WTC11 (cell line): ENCODE data around the gene PEX7. TPM values are rescaled to one million over a fixed set of nuclear protein-coding genes. Genes with fewer than 3 reads are reported as not detected.

Experiments used
- ATAC-seq: fragments of 200-7000 bp; cut with Tn5 transposase; 2 replicates; pipeline ENCODE4 v1.10.0; 2021; ENCODE audit warnings: mild to moderate bottlenecking, moderate library complexity
- Bru-seq: library from RNA; stranded (reverse); fragments of 400-500 nt; gene quantifications from one replicate; lab custom pipeline; 2021; lab: Mats Ljungman, UMichigan
- CTCF ChIA-PET: fragments of 300-600 bp; sonication (Branson Sonifier 250); formaldehyde crosslinking; loops from one replicate; lab custom pipeline; 2021; ENCODE audit warnings: antibody characterized with exemption; lab: Charles Lee
- POLR2A ChIA-PET: fragments of 350-600 bp; sonication (Branson Sonifier 250); formaldehyde crosslinking; loops from one replicate; lab custom pipeline; 2021; ENCODE audit warnings: antibody characterized with exemption; lab: Charles Lee
- DNase-seq: peaks from one replicate; pipeline ENCODE4 v3.0.0; 2021; ENCODE audit warnings: low spot score
- H3K27ac Mint-ChIP-seq: 2 replicates; pipeline ENCODE4 v1.8.0; 2021; ENCODE audit warnings: mixed read lengths
- H3K27me3 Mint-ChIP-seq: 2 replicates; pipeline ENCODE4 v1.8.0; 2021; ENCODE audit warnings: low read depth, mild to moderate bottlenecking, moderate library complexity, mixed read lengths
- H3K36me3 Mint-ChIP-seq: 2 replicates; pipeline ENCODE4 v1.8.0; 2021; ENCODE audit warnings: mixed read lengths
- H3K4me1 Mint-ChIP-seq: 2 replicates; pipeline ENCODE4 v1.8.0; 2022; ENCODE audit warnings: mixed read lengths
- H3K4me3 Mint-ChIP-seq: 2 replicates; pipeline ENCODE4 v1.8.0; 2021; ENCODE audit warnings: mild to moderate bottlenecking, moderate library complexity, mixed read lengths
- H3K9me3 Mint-ChIP-seq: 2 replicates; pipeline ENCODE4 v1.8.0; 2021; ENCODE audit warnings: mixed read lengths
- ATF2 ChIP-seq: sonication (generic); formaldehyde crosslinking; IDR thresholded peaks from 2 replicates; pipeline ENCODE4 v1.8.1; 2022; ENCODE audit warnings: low read depth, missing genetic modification reagents, borderline replicate concordance
- ELF4 ChIP-seq: sonication (generic); formaldehyde crosslinking; IDR thresholded peaks from 2 replicates; pipeline ENCODE4 v1.8.1; 2022; ENCODE audit warnings: low read depth, mild to moderate bottlenecking, moderate library complexity, missing genetic modification reagents
- EMX1 ChIP-seq: fragments of 250-450 bp; sonication (Bioruptor Pico); IDR thresholded peaks from 2 replicates; pipeline ENCODE4 v1.8.0; 2021; ENCODE audit warnings: mild to moderate bottlenecking
- FOXK1 ChIP-seq: sonication (generic); formaldehyde crosslinking; IDR thresholded peaks from 2 replicates; pipeline ENCODE4 v1.8.0; 2022; ENCODE audit warnings: mild to moderate bottlenecking, moderate library complexity, missing genetic modification reagents
- FOXP4 ChIP-seq: sonication (generic); formaldehyde crosslinking; IDR thresholded peaks from 2 replicates; pipeline ENCODE4 v1.8.0; 2022; ENCODE audit warnings: mild to moderate bottlenecking, missing genetic modification reagents
- GABPB1 ChIP-seq: sonication (generic); formaldehyde crosslinking; IDR thresholded peaks from 2 replicates; pipeline ENCODE4 v1.8.1; 2023; ENCODE audit warnings: mild to moderate bottlenecking, missing genetic modification reagents
- JUN ChIP-seq: sonication (generic); formaldehyde crosslinking; IDR thresholded peaks from 2 replicates; pipeline ENCODE4 v1.8.0; 2023; ENCODE audit warnings: mild to moderate bottlenecking, missing genetic modification reagents
- NR1H2 ChIP-seq: sonication (generic); formaldehyde crosslinking; IDR thresholded peaks from 2 replicates; pipeline ENCODE4 v1.9.0; 2021; ENCODE audit warnings: mild to moderate bottlenecking, moderate library complexity, missing genetic modification reagents
- NR2C2 ChIP-seq: sonication (generic); formaldehyde crosslinking; IDR thresholded peaks from 2 replicates; pipeline ENCODE4 v1.8.0; 2022; ENCODE audit warnings: mild to moderate bottlenecking, missing genetic modification reagents
- PRDM15 ChIP-seq: sonication (generic); formaldehyde crosslinking; IDR thresholded peaks from 2 replicates; pipeline ENCODE4 v1.8.0; 2022; ENCODE audit warnings: missing genetic modification reagents
- RELA ChIP-seq: sonication (generic); formaldehyde crosslinking; IDR thresholded peaks from 2 replicates; pipeline ENCODE4 v1.8.1; 2022; ENCODE audit warnings: missing genetic modification reagents, mild to moderate bottlenecking, borderline replicate concordance
- STAT6 ChIP-seq: sonication (generic); formaldehyde crosslinking; conservative IDR thresholded peaks from 2 replicates; pipeline ENCODE4 v1.8.1; 2023; ENCODE audit warnings: mild to moderate bottlenecking, low read depth, missing genetic modification reagents, moderate library complexity
- TP53 ChIP-seq: sonication (generic); formaldehyde crosslinking; IDR thresholded peaks from 2 replicates; pipeline ENCODE4 v1.8.1; 2023; ENCODE audit warnings: mild to moderate bottlenecking, missing genetic modification reagents
- USF1 ChIP-seq: sonication (generic); formaldehyde crosslinking; IDR thresholded peaks from 2 replicates; pipeline ENCODE4 v1.8.0; 2022; ENCODE audit warnings: mild to moderate bottlenecking, missing genetic modification reagents
- ZBTB21 ChIP-seq: sonication (generic); formaldehyde crosslinking; IDR thresholded peaks from 2 replicates; pipeline ENCODE4 v1.8.1; 2023; ENCODE audit warnings: mild to moderate bottlenecking, missing genetic modification reagents, borderline replicate concordance
- ZBTB43 ChIP-seq: sonication (generic); formaldehyde crosslinking; IDR thresholded peaks from 2 replicates; pipeline ENCODE4 v1.8.1; 2023; ENCODE audit warnings: mild to moderate bottlenecking, missing genetic modification reagents
- ZNF416 ChIP-seq: fragments of 250-450 bp; sonication (Bioruptor Pico); IDR thresholded peaks from 2 replicates; pipeline ENCODE4 v1.9.0; 2021; ENCODE audit warnings: mild to moderate bottlenecking, inconsistent platforms
- ZNF532 ChIP-seq: fragments of 250-450 bp; sonication (Bioruptor Pico); IDR thresholded peaks from 2 replicates; pipeline ENCODE4 v1.9.0; 2021; ENCODE audit warnings: mild to moderate bottlenecking, borderline replicate concordance
- long read RNA-seq, 3 experiments: library from RNA in 1 of 3; library from capped mRNA in 1 of 3; library from polyadenylated mRNA in 1 of 3; unstranded in 2 of 3; stranded (forward) in 1 of 3; transcript quantifications; one replicate each; pipeline ENCODE4 v2.0.0, GENCODE V29; 2021
- total RNA-seq: library from RNA; stranded (reverse); gene quantifications from 3 replicates; pipeline ENCODE4 v1.2.3, GENCODE V29; 2021

Gene PEX7
- total RNA-seq (9.8 to 12.1 TPM (median 11.8 TPM) in 3 replicates), Bru-seq, nascent RNA (percentile 75 among the genes with signal in this experiment)
- long read RNA-seq, experiment 1, transcript PEX7-201 (10 exons, 1,464 nt): major isoform, 16 of 26 reads
- long read RNA-seq, experiment 1, partial matches to known transcripts: 0 of 26 reads
- long read RNA-seq, experiment 1, other reads (novel, unspliced or antisense): 10 of 26 reads
- long read RNA-seq, experiment 2, transcript PEX7-201 (10 exons, 1,464 nt): major isoform, 11 of 18 reads
- long read RNA-seq, experiment 2, partial matches to known transcripts: 3 of 18 reads
- long read RNA-seq, experiment 2, other reads (novel, unspliced or antisense): 4 of 18 reads
- long read RNA-seq, experiment 3: 0 reads

GRCh38 chr6:136822376-136823127 is at the start of gene PEX7:
TSS of gene PEX7 (plus strand) at chr6:136822592. CDS start at chr6:136822666, 74 bp downstream.
- DNase-seq (peak; percentile 88), ATAC-seq (peak; percentile 95)
- Mint-ChIP-seq H3K9me3 (no peaks in the 10 kb centered on the region), H3K4me1 (peaks cover 13% of the 10 kb centered on the region), H3K27me3 (peaks cover 34% of the 10 kb centered on the region), H3K27ac (peak within 1 kb of the TSS; percentile 71), H3K4me3 (peak within 1 kb of the TSS; percentile 84), H3K36me3 (peaks cover 28% of the 10 kb centered on the region)
- ChIA-PET POLR2A (interaction anchor here (0.6 to 1.6 kb wide), 2 partner anchors 9 to 300 kb away, joined by 3 to 4 read pairs; no protein-coding TSS in a partner anchor), CTCF (interaction anchor here (0.9 to 2.0 kb wide), 6 partner anchors 28 to 204 kb away, joined by 3 to 8 read pairs (median 4); partner anchors contain the start of gene MAP3K5)
- TF ChIP-seq FOXP4 (CRISPR knock-in tag) (0 out of 2 replicates have a peak, but pooled peaks have one; percentile 47), GABPB1 (peak; percentile 39; the same call in 1 of the 2 replicates), STAT6 (CRISPR knock-in tag) (no peak), NR2C2 (CRISPR knock-in tag) (no peak), NR1H2 (CRISPR knock-in tag) (no peak), ELF4 (0 out of 2 replicates have a peak, but pooled peaks have one; percentile 34), ATF2 (CRISPR knock-in tag) (no peak), JUN (no peak), ZNF532 (CRISPR knock-in tag) (no peak), EMX1 (no peak), TP53 (CRISPR knock-in tag) (no peak), RELA (CRISPR knock-in tag) (peak; percentile 71; the same call in 1 of the 2 replicates), ZNF416 (CRISPR knock-in tag) (peak; percentile 81; the same call in 1 of the 2 replicates), FOXK1 (CRISPR knock-in tag) (peak; percentile 67; the same call in 1 of the 2 replicates), PRDM15 (CRISPR knock-in tag) (no peak; the same call in 1 of the 2 replicates), USF1 (CRISPR knock-in tag) (peak; percentile 96), ZBTB43 (CRISPR knock-in tag) (peak; percentile 76; the same call in 1 of the 2 replicates), ZBTB21 (CRISPR knock-in tag) (no peak)
